Stimulated activated CD8-positive, alpha-beta memory T cell treated with anti-CD3 and anti-CD28 coated beads, Interleukin-2, amount 100 ng/mL, for 48 hours (primary cell): ENCODE measurements around the gene C10orf71.

Experiments
- DNase-seq, 2 donors: peaks; one replicate each; pipeline ENCODE4 v3.0.0-alpha.2; 2020; ENCODE audit warnings: low read depth in 2 of 2

Gene C10orf71

DNA sequence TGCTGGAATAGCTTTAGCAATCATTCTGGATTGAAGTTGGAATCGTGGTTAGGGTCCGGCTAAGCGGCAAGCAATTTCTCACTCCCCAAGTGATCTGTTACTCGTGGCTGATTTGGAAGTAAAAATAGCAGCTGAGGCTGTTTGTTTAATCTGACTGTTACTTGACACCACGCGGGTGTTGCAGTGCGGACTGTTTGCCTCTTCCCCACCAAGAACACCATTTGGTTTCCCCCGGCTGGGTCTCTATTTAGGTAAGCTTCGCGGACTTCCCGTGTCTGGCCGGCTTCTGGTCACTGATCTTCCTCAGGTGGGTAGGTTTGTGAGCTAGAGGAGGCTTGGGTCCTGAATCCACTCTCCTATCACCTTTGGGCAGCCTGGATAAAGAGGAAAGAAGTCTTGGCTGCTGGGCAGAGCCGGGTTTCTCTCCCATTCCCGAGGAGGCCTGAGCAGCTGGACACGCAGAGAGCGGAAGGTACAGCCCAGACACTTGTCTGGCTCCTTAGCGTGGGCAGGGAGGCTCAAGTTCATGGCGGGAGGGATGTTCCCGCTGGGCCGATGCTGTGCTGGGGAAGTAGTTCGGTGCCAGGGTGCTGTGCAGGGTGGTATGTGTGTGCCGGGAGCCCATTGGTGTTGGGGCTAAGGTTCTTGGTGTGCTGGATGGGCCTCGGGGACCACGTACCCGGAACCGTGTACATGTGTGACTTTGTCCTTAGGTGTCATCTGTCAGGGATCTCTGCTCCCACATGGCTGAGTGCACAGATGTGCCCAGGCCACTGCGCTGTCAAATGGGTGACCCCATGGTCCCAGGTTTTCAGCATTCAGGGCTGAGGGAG is at the start of gene C10orf71:
Gene C10orf71 (plus strand): TSS at position 188 of the 833 bp plus-strand sequence. CDS start 23,376 bp downstream, outside the sequence.
- DNase-seq = no peak

DNA sequence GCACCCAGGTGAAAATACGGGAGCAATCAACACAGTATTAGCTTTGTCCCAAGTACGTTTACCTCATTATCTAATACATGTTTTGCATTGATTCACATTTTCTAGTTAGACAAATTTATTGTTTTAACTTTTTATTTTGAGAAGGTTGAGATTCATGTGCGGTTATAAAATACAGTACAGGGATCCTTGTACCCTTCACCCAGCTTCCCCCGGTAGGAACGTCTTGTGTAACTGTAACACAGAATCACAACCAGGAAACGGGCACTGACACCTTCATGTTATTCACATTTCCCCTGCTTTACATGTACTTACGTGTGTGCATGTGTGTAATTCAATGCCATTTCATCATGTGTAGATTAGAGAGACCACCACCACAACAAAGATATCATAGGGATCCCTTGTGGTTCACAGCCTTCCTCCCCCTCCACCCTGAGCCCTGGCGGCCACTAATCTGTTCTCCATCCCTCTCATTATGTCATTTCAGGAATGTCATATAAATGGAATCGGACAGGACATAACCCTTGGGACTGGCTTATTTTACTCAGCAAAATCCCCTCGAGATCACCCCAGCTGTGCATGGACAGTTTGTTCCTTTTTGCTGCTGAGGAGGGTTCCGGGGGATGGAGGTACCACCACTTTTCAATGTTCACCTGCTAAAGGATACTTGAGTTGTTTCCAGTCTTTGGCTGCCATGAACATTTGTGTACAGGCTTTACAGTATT is 46.5 kb upstream of the C10orf71 start:
- DNase-seq = no peak

DNA sequence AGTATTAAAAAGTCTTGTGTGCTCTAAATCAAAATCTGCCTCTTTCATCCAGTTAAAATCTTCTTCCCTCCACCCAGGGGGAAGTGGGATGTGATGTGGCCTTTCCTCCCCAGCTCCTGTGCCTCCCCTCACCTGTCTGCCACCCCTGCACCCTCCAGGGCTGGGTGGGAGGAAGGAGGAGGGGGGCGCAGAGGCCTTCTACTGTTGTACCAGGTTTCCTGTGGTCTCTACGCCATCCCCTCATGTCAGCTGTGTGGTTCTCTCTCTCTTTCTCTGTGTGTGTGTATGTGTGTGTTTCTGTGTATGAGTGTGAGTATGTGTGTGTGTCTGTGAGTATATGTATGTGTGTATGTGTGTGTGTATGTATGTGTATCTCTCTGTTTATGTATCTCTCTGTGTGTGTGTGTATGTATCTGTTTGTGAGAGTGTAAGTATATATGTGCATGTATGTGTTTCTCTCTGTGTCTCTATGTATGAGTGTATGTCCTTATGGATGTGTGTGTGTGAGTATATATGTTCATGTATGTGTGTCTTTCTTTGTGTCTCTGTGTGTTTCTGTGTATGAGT is 45.5 kb upstream of the C10orf71 start:
- no peak for DNase-seq

GRCh38 chr10:49254150-49254549 is 44.8 kb upstream of the C10orf71 start:
- no peak for DNase-seq

GRCh38 chr10:49254556-49255318 is 44.2 kb upstream of the C10orf71 start:
- peak in 1 of 2 donors; percentile 12 for DNase-seq

- DNase-seq = no peak
Measured at GRCh38 chr10:49255883-49256282, 43.1 kb upstream of the C10orf71 start.

- no peak for DNase-seq
Measured at GRCh38 chr10:49257154-49257553, 41.8 kb upstream of the C10orf71 start.

- DNase-seq = no peak
Measured at GRCh38 chr10:49257626-49258349, 41.2 kb upstream of the C10orf71 start.

DNA sequence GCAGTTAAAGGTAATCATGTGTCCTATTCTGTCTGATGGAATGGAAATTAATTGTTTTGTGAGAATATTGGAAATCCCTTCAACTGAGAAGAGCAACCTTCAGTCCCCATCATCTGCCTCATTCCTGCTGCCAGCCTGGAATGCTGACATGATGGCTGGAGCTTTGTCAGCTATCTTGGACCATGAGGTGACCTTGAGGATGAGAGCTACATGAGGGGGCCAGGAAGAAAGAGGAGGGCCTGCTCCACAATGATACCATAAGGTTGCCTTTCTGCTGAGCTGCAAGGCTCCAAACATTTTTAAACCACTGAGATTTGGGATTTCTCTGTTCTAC is 40.7 kb upstream of the C10orf71 start:
- no peak for DNase-seq

DNA sequence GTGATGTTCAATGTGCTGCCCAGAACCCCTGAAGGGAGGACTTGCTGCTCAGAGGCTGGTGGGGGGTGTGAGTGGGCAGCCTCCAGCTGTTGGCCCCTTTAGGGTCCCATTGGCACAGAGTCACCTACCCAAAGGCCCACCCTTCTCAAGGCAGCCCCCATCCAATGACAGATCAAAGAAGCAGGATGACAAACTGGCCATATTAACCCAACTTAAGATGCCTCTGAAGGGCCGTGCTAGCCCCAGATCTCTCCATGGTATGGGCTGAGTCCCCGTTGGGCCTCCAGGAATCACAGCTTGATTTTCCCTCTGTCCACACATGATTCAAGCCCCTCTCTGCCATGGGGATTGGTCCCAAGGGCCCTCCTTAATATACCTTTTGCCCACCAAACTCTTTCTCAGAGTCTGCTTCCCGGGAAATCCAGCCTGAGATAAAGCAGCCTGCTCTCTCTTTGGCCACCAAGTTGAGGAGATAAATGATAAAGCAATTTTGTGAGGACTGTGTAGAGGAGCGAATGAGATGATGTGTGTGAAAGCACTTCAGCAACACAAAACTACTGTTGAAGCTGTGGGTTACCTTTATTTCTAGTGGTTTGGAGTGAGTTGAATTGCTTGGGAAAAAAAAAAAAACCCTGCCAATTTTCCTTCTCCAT is 38.2 kb upstream of the C10orf71 start:
- DNase-seq = no peak

- DNase-seq = no peak
Measured at GRCh38 chr10:49263591-49263990, 35.4 kb upstream of the C10orf71 start.

- DNase-seq = no peak
Measured at GRCh38 chr10:49264177-49264677, 34.7 kb upstream of the C10orf71 start.

- DNase-seq = no peak
Measured at GRCh38 chr10:49265885-49266284, 33.1 kb upstream of the C10orf71 start.

DNA sequence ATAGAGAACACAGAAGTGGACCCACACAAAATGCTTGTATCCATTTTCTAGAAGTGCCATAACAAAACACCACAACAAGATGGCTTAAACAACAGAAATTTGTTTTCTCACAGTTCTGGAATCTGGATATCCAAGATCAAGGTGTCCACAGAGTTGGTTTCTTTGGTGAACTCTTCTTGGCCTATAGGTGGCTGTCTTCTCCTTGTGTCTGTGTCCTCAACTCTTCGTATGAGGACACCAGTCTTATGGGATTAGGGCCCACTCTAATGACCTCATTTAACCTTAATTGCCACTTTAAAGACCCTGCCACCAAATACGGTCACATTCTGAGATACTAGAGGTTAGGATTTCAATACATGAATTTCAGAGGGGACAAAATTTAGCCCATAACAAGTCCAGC is 30.8 kb upstream of the C10orf71 start:
- no peak for DNase-seq

DNA sequence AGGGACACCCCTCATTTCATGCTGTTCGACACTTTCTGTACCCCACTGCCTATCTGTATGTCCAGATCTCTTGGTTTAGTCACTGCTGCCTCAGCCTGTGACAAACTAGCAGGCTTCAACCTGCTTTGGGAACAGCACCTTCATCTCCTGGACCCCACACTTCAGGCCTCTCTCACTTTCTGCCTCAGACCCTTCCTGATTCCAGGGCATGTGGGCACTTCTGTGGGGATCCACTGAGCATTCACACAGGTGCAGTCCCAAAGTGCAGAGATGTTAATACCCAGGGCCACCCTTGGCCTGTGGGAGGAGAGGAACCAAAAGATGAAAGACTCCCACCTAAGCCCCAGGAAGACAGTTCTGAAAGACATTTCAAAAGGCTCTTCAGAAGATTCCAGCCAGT is 29.4 kb upstream of the C10orf71 start:
- DNase-seq = no peak

DNA sequence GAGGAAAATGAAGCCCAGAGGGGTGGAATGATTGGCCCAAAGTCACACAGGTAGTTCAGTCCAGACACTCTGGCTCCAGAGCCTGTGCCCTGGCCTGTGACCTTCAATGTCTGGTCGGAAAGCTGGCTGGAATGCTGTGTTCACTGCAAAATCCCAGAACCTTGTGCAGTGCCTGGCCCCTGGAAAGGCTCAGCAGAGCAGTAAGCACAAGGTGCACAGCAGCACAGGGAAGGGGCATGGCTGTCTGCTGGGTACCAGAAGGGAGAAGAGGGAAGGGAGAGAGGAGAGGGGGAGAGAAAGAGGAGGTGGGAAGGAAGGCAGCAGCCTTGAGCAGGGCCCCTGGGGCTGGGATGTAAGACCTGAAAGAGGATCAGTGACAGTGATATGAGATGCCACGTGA is 28.4 kb upstream of the C10orf71 start:
- no peak for DNase-seq

- no peak for DNase-seq
Measured at GRCh38 chr10:49271346-49271745, 27.6 kb upstream of the C10orf71 start.

- DNase-seq = no peak
Measured at GRCh38 chr10:49272251-49273081, 26.5 kb upstream of the C10orf71 start.

DNA sequence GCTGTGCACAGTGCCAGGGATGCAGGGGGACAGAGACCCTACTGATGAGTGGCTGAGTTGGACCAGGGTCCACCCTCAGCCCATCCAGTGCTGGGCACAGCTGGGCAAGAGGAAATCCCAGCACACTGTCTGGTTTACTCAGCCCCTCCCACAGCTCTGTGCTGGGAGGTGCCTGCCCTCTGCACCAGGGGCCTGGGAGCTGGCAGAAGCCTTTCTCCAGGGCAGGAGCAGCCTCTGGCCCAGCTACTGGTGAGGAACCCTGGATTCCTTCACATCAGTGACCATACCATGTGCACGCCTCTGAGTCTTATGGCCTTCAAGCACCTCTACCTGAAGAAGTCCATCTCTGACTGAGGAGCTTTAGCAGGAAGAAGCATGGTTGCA is 25.9 kb upstream of the C10orf71 start:
- no peak for DNase-seq

GRCh38 chr10:49273626-49274025 is 25.3 kb upstream of the C10orf71 start:
- no peak for DNase-seq
